ENCODE measurements around the gene HMGCL.

DNA sequence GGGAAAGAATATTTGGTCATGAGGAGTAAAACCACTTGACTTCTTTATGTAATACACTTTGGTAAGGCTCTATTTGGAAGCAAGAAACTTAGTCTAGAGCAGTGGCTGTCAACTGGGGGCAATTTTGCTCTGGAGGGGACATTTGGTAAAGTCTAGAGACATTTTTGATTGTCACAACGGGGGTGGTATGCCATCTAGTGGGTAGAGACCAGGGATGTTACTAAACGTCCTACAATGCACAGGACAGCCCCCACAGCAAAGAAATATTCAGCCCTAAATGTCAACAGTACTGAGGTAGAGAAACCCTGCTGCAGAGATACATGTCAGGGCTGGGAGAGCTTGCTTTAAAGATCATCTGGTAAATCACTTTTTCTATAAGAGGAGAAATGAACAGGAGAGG, 29.3 kb upstream of the HMGCL start:
- TF ChIP-seq CTCF (IDR thresholded peaks at IDR 0.05): no peak
- no peak for TF ChIP-seq POLR2A (IDR thresholded peaks at IDR 0.05)
